ENCODE data around the gene TNFRSF1A.
A peak's percentile ranks its signal among the peaks of the same experiment; 100 is the strongest.

Gene TNFRSF1A

DNA sequence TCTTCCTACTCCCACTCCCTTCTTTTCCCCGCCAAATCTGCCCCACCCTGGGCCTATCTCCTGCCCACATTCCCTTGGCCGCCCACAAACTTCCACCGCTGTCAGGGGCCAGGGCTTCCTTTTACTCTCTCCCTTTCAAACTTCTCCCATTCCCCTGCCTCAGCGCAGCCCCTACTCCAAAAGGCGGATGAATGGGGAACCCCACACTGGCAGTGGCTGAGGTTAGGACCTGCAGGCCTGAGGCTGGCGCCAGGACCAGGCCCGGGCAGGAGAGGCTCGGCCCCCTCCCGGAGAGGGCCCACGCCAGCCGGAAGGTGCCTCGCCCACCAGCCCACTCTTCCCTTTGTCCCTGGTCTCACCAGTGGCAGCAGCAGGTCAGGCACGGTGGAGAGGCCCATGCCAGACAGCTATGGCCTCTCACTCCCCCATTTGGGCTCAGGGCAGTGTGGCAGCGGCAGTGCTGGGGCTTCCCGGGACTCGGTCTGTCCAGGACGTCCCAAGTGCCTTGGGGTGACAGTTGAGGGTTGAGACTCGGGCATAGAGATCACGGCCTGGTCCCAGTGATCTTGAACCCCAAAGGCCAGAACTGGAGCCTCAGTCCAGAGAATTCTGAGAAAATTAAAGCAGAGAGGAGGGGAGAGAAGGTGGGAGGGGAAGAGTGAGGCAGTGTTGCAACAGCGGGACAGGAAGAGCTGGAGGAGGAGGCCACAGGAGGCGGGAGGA is at the start of gene TNFRSF1A:
Gene TNFRSF1A, minus strand, starts transcription at position 660 of the 723 bp plus-strand sequence. Its CDS starts 262 bp downstream, at position 398.
- peak; percentile 82 for DNase-seq (ENCODE audit: low spot score)

- DNase-seq (ENCODE audit: low spot score): peak; percentile 2
Observed at GRCh38 chr12:6391013-6391412, 49.1 kb upstream of the TNFRSF1A start.

GRCh38 chr12:6390084-6390799 is 48.4 kb upstream of the TNFRSF1A start:
- DNase-seq (ENCODE audit: low spot score): peak; percentile 12

GRCh38 chr12:6387541-6387940 is 45.7 kb upstream of the TNFRSF1A start:
- DNase-seq (ENCODE audit: low spot score): no peak

DNA sequence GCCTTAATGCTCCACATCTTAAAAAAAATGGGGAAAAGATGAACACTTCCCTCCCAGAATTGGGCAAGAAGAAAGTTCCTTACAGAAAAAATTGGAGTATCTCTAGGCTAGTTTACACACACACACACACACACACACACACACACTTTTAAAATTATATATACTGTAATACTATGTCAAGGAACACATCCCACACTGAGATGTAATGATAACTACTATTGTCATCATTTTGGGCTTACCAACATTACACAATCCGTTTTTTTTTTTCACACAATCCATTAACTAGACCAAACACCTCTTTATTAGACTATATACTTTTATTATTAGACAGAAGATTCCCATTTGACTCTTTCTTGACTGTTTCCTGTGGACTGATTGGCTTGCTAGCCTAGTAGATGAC is 44.6 kb upstream of the TNFRSF1A start:
- DNase-seq (ENCODE audit: low spot score): no peak

GRCh38 chr12:6386038-6386437 is 44.2 kb upstream of the TNFRSF1A start:
- DNase-seq (ENCODE audit: low spot score): no peak

GRCh38 chr12:6384499-6385436 is 42.9 kb upstream of the TNFRSF1A start:
- peak; percentile 37 for DNase-seq (ENCODE audit: low spot score)

DNA sequence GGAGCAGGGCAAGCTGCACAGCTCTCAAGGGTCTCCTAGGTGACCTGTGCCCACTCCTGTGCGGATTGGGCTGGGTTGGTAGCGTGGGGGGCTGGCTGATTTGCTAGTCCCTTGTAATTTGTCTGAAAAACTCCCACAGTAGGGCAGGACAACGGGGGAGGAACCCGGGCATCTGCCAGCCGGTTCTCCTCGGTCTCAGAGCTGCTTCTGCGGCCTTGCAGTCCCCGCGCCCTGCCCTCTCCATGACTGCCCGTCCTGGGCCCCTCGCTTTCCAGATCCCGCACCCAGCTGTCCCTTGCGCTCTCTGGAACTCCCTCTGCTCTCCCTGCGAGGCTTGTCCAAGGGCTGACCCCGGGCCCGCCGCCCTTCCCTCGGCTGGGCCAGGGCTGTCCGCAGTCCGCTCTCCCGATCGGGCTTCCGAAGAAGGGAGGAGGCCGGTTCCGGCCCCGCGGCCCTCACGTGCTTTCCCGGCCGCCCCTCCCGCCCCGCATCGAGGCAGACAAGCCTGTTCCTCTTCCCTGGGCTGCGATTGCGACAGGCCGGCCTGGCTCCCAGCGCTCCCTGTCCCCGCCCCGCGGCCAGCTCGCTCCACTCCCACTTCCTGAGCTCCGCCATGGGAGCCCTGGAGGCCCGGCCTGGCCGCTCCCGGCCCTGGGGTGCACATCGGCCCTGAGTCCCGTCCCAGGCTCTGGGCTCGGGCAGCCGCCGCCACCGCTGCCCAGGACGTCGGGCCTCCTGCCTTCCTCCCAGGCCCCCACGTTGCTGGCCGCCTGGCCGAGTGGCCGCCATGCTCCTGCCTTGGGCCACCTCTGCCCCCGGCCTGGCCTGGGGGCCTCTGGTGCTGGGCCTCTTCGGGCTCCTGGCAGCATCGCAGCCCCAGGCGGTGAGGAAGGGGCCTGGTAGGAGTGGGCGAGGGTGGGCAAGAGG is 42.0 kb upstream of the TNFRSF1A start, which contains the start of gene LTBR:
Gene LTBR, plus strand, starts transcription at position 591 of the 927 bp plus-strand sequence. Its CDS starts 197 bp downstream, at position 788.
- DNase-seq (ENCODE audit: low spot score): peak; percentile 97

DNA sequence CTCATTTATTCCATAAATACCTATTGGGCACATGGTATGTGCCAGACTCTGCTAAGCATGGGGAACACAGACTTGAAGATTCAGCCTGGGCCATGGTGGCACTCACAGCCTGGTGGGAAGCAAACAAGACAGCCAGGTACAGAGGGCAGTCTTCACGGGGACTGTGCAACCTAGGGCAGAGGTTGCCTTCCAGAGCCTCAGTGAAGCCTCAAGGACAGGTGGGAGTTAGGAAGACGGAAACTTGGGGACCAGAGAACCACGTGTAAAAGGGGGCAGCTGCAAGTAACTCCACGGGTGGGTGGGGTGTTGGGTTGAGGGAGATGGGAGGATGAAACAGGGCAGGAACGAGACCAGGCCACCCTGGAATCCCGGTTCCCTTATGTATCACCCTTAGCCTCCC is 41.1 kb upstream of the TNFRSF1A start:
- no peak for DNase-seq (ENCODE audit: low spot score)

GRCh38 chr12:6382371-6382770 is 40.5 kb upstream of the TNFRSF1A start:
- DNase-seq (ENCODE audit: low spot score): no peak

DNA sequence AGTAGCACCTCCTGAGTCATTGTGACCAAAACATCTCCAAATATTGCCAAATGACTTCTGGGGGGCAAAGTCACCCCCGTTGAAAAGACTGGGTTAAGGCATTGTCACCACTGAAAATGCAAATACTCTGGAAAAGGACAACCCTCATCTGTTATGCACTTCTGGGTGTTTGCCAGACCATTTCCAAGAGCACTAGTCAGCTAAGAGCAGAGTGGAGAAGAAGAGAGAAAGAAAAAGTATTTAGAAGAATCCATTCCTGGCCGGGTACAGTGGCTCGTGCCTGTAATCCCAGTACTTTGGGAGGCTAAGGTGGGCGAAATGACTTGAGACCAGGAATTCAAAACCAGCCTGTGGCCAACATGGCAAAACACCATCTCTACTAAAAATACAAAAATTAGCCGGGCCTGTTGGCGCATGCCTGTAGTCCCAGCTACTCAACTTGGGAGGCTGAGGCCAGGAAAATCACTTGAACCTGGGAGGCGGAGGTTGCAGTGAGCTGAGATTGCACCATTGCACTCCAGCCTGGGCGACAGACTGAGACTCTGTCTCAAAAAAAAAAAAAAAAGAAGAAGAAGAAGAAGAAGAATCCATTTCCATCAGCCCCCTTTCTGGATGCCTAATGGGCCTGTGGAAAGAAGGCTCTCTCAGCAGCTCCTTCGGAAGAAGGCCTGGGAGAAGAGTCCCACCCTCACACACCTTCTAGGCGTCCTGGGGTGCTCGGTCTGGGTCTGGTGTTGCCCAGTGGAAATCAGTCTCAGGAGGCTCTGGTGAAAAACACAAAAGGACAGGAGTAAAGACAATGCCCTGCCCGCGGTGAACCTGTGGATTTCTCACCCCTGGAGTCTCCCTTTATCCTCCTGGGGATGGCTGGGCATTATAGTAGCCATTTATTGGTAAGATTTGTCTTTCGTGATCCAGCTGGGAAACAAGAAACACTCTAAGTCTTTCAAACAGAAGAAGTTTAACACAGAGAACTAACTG is 38.6 kb upstream of the TNFRSF1A start:
- peak; percentile 48 for DNase-seq (ENCODE audit: low spot score)

GRCh38 chr12:6378709-6379472 is 37.0 kb upstream of the TNFRSF1A start:
- no peak for DNase-seq (ENCODE audit: low spot score)

DNA sequence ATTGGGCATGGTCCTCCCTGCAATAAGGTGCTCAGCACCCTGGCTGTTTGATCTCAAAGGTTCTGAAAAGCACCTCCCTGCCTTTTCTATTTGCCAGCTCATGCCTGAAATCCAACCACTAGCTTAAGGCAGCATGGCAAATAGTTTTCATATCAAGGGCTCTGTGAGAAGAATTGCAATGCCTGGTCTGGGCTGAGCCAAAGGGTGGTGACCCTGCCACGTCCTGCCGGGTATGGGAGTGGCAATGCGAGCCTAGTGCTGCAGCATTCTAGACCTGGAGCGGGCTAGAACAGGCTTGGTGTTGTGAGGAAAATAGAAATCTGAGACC is 35.8 kb upstream of the TNFRSF1A start:
- DNase-seq (ENCODE audit: low spot score): no peak

DNA sequence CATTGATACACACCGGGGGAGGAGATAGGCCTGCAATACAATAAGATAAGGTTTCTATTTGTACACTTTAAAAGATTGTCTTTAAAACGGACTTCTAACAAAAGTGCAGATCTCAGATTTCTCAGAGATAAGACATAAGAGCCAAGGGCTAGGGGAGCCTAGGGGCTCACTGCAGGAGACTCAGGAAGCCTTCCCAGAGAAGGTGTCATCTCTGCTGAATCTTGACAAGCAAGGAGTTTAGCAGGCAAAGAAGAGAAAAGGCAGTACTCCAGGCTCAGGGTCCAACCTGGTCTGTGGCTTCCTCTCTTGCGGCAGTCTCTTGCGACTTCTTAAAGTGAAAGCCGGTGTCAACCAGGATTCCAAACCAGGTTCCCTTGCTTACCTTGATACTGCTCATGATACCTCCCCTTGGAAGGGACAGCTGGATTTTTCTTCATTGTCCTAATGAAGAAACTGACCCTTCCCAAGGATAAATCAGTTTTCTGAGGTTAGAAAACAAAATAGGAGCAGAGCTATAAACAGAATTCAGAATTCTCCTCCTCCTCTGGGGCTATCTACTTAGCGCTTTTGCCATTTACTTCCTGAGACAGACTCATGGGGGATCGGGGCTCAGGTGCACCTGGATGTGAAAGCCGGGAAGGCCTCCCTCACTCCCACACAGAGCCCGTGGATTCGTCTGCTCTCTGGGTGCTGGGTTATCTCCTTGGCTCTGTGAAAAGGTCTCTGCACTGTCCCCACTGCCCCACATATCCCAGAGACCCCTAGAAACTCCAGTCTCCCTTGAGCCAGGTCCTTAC is 35.2 kb upstream of the TNFRSF1A start:
- DNase-seq (ENCODE audit: low spot score): no peak

DNA sequence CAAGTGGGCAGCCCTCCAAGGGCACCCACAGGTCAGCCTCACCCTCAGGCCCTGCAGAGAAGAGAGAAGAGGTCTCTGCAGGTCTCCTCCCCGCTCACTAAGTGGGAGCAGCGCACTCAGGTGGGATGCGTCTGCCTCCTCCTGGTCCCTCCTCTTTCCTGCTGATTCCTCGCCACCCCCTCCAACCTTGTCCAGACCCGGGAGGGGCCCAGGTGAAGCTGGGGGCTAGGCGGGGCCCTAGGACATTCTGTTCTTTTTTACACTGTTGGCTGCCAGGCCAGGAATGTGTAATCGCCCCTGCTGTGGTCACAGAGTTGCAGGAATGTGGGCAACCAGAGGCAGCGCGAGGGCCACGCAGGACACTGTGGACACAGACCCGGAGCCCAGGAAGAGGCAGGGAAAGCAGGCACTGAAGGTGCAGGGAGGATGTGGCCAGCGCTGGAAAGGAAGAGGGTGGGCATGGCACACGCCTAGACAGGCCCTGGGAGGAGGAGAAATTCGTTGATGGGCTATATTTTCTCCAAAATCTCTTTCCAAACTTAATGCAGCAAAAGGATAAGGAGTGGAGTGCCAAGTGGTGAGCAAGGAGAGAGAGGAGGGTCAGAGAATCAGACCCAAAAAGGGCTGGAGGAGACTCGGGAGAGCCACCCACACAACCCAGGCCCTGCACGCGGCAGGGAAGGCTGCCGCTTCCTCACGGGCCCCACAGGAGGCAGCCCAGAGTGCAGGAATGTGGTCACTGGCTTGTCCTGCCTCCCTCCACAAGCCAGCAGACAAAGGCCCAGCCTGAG is 34.4 kb upstream of the TNFRSF1A start:
- DNase-seq (ENCODE audit: low spot score): peak; percentile 89

GRCh38 chr12:6375269-6376078 is 33.6 kb upstream of the TNFRSF1A start, which contains the start of gene SCNN1A:
Gene SCNN1A, minus strand, starts transcription at chr12:6375563. Its CDS starts 780 bp downstream, at chr12:6374783.
- DNase-seq (ENCODE audit: low spot score): no peak

DNA sequence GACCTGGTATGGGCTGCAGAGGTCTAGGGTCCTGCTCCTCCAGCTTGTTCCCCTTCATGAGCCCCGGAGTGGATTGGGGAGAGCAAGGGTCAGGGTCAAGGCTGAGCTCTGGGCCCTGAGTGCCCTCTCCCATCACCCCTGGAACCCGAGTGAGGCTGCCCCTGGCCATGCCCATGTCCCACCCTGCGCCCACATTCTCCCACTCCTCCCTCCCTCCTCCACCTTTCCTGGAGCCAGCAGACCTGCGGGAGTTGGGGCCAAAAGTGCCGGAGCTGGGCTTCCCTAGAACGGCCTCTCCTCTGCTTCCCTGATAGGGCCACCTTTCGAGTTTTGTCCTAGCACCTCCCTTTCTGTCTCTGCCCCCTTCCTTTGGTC is 32.9 kb upstream of the TNFRSF1A start:
- DNase-seq (ENCODE audit: low spot score): no peak

Data from AG08396 (cell line).